Gastrocnemius medialis (tissue), 4 donors: ENCODE measurements around the gene RBM18. TPM values are rescaled to one million over a fixed set of nuclear protein-coding genes. Genes with fewer than 3 reads are reported as not detected.

ENCODE experiments used
- ATAC-seq, 2 donors: fragments of 150-250 bp; one replicate each; pipeline ENCODE4 v1.9.1; 2016
- DNase-seq, 2 donors: peaks; one replicate each; pipeline ENCODE4 v3.0.0-alpha.2; 2019
- H3K27ac ChIP-seq, 4 donors: fragments of 200-600 bp; sonication (generic); 1 replicate in 1 of 4; 2 replicates in 3 of 4; pipeline ENCODE4 v1.5.1; 2016 to 2018; ENCODE audit warnings: mild to moderate bottlenecking in 2 of 4, moderate library complexity in 1 of 4
- H3K27me3 ChIP-seq, 3 donors: fragments of 200-600 bp; sonication (generic) in 2 of 3; 1 replicate in 1 of 3; 2 replicates in 2 of 3; pipeline versions ENCODE4 v1.5.1 to v1.6.0; 2016 to 2019; ENCODE audit warnings: mild to moderate bottlenecking in 1 of 3, moderate library complexity in 1 of 3
- H3K36me3 ChIP-seq, 2 donors: fragments of 200-600 bp; sonication (generic) in 1 of 2; one replicate each; pipeline ENCODE4 v1.5.1; 2017 to 2018
- H3K4me1 ChIP-seq, 2 donors: fragments of 200-600 bp; sonication (generic) in 1 of 2; one replicate each; pipeline ENCODE4 v1.5.1; 2016 to 2017; ENCODE audit warnings: mild to moderate bottlenecking in 2 of 2
- H3K4me3 ChIP-seq, 4 donors: fragments of 200-600 bp; sonication (generic) in 3 of 4; 1 replicate in 1 of 4; 2 replicates in 3 of 4; pipeline ENCODE4 v1.5.1; 2016 to 2019; ENCODE audit warnings: mild to moderate bottlenecking in 2 of 4
- H3K9me3 ChIP-seq, 3 donors: fragments of 200-600 bp; sonication (generic) in 2 of 3; 1 replicate in 1 of 3; 2 replicates in 2 of 3; pipeline ENCODE4 v1.5.1; 2016 to 2019
- CTCF ChIP-seq, 5 experiments: fragments of 450-650 bp in 3 of 5; fragments of 200-600 bp in 2 of 5; sonication (generic) in 2 of 5; IDR thresholded peaks in 4 of 5; conservative IDR thresholded peaks in 1 of 5; 1 replicate in 4 of 5; 2 replicates in 1 of 5; pipeline ENCODE4 v1.5.1; 2016 to 2019; ENCODE audit warnings: antibody characterized with exemption in 5 of 5, mild to moderate bottlenecking in 3 of 5, moderate library complexity in 3 of 5
- POLR2A ChIP-seq, 2 donors: fragments of 450-650 bp; IDR thresholded peaks; one replicate each; pipeline ENCODE4 v1.6.1; 2017; ENCODE audit warnings: antibody characterized with exemption in 2 of 2, mild to moderate bottlenecking in 2 of 2, moderate library complexity in 2 of 2
- in situ Hi-C, 4 donors: fragments of 200-750 bp; cut with MboI; loops; one replicate each; pipeline versions ENCODE4 v1.15.0 to v1.8.0; 2017; ENCODE audit warnings: low sequenced_read_pairs in 4 of 4
- intact Hi-C: fragments of 100-400 bp; cut with DNase I; formaldehyde crosslinking; loops from one replicate; pipeline ENCODE4 v1.15.1; 2023; ENCODE audit warnings: low total_unique reads
- total RNA-seq, 4 donors: library from RNA; depleted of rRNA; stranded (reverse); fragments of >200 nt; gene quantifications; one replicate each; pipeline versions ENCODE4 v1.1.0 to v1.2.3, GENCODE V29; 2016

RBM18 gene
- total RNA-seq, 4 donors from 2014 or later = 10.6 to 26.6 (median 21.8) TPM

GRCh38 chr9:122193651-122194050, 71.0 kb downstream of the RBM18 start:
- TF ChIP-seq CTCF (IDR thresholded peaks at IDR 0.05 in 4 of 5, conservative IDR thresholded peaks at IDR 0.05 in 1 of 5) = no peak
- no peak for TF ChIP-seq POLR2A (IDR thresholded peaks at IDR 0.05)
- Histone ChIP-seq H3K36me3 (no peaks in the 10 kb centered on the region), H3K27ac (no peak overlapping the region), H3K9me3 (no peaks in the 10 kb centered on the region), H3K4me1 (no peaks in the 10 kb centered on the region), H3K4me3 (no peak overlapping the region), H3K27me3 (peaks cover 0 to 3% (median 0%) of the 10 kb centered on the region in 3 donors)
- DNase-seq (no peak), ATAC-seq (no peak)
- in situ Hi-C loops (no loop called here), intact Hi-C loops (no loop called here)

GRCh38 chr9:122192914-122193525, 71.6 kb downstream of the RBM18 start:
- TF ChIP-seq POLR2A (IDR thresholded peaks at IDR 0.05) = no peak
- TF ChIP-seq CTCF (IDR thresholded peaks at IDR 0.05 in 4 of 5, conservative IDR thresholded peaks at IDR 0.05 in 1 of 5) = no peak
- ATAC-seq (no peak), DNase-seq (no peak)
- Histone ChIP-seq H3K27ac (no peak overlapping the region), H3K4me1 (no peaks in the 10 kb centered on the region), H3K9me3 (no peaks in the 10 kb centered on the region), H3K27me3 (peaks cover 0 to 3% (median 0%) of the 10 kb centered on the region in 3 donors), H3K4me3 (no peak overlapping the region), H3K36me3 (no peaks in the 10 kb centered on the region)
- in situ Hi-C loops = no loop called here
- intact Hi-C loops = no loop called here

GRCh38 chr9:122192261-122192875, 72.3 kb downstream of the RBM18 start:
- intact Hi-C loops = no loop called here
- H3K9me3 ChIP-seq = no peaks in the 10 kb centered on the region
- no peaks in the 10 kb centered on the region for H3K36me3 ChIP-seq
- no peak overlapping the region for H3K27ac ChIP-seq
- peaks cover 0 to 2% (median 0%) of the 10 kb centered on the region in 3 donors for H3K27me3 ChIP-seq
- DNase-seq = no peak
- no peak overlapping the region for H3K4me3 ChIP-seq
- ATAC-seq = no peak
- in situ Hi-C loops = no loop called here
- H3K4me1 ChIP-seq = no peaks in the 10 kb centered on the region
- TF ChIP-seq CTCF (IDR thresholded peaks at IDR 0.05 in 4 of 5, conservative IDR thresholded peaks at IDR 0.05 in 1 of 5) (no peak), POLR2A (IDR thresholded peaks at IDR 0.05) (no peak)

- DNase-seq (no peak), ATAC-seq (no peak)
- intact Hi-C loops = no loop called here
- H3K27me3 ChIP-seq = no peaks in the 10 kb centered on the region
- no peak overlapping the region for H3K27ac ChIP-seq
- in situ Hi-C loops = no loop called here
- no peak for TF ChIP-seq CTCF (IDR thresholded peaks at IDR 0.05 in 4 of 5, conservative IDR thresholded peaks at IDR 0.05 in 1 of 5)
- no peak for TF ChIP-seq POLR2A (IDR thresholded peaks at IDR 0.05)
- no peak overlapping the region for H3K4me3 ChIP-seq
- no peaks in the 10 kb centered on the region for H3K4me1 ChIP-seq
- H3K9me3 ChIP-seq = no peaks in the 10 kb centered on the region
- H3K36me3 ChIP-seq = no peaks in the 10 kb centered on the region
Measured at GRCh38 chr9:122191584-122191983, 73.1 kb downstream of the RBM18 start.
